Activated naive CD8-positive, alpha-beta T cell treated with anti-CD3 and anti-CD28 coated beads for 36 hours (primary cell): Measurements from ENCODE around the gene ZNF280C. TPM values are rescaled to one million over a fixed set of nuclear protein-coding genes. Genes with fewer than 3 reads are reported as not detected.

Experiments used
- DNase-seq: peaks from one replicate; pipeline ENCODE4 v3.0.0; 2021
- H3K27ac Mint-ChIP-seq: one replicate; pipeline ENCODE4 v1.8.0; 2022; ENCODE audit warnings: mild to moderate bottlenecking, moderate library complexity, mixed read lengths
- H3K27me3 Mint-ChIP-seq: one replicate; pipeline ENCODE4 v1.8.0; 2022; ENCODE audit warnings: mild to moderate bottlenecking, mixed read lengths
- H3K36me3 Mint-ChIP-seq: one replicate; pipeline ENCODE4 v1.8.0; 2021; ENCODE audit warnings: mild to moderate bottlenecking, mixed read lengths
- H3K4me1 Mint-ChIP-seq: one replicate; pipeline ENCODE4 v1.8.0; 2021; ENCODE audit warnings: mixed read lengths
- H3K4me3 Mint-ChIP-seq: one replicate; pipeline ENCODE4 v1.8.0; 2022; ENCODE audit warnings: mild to moderate bottlenecking, moderate library complexity, mixed read lengths
- H3K9me3 Mint-ChIP-seq: one replicate; pipeline ENCODE4 v1.8.0; 2022; ENCODE audit warnings: mixed read lengths
- total RNA-seq, 2 experiments: library from RNA; stranded (reverse); gene quantifications; one replicate each; pipeline ENCODE4 v1.2.3, GENCODE V29; 2021

ZNF280C gene
- total RNA-seq, 2 experiments from 2014 or later = 5.8 to 6.5 TPM

DNA sequence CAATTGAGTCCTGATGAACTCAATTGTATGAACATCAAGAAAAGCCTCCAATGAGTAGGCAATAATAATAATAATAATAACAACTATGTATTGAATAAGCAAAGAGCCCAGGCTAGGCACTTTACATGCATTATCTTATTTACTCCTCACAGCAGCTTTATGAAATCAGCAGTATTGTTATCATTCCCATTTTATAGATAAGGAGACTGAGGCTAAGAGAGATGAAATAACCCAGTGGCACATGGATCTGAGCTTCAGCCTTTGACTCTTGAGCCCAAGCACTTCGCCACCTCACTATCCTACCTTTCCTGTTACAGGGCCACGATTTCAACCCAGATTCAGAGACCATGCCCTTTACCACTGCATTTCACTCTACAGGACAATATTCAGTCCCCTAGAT is 93.8 kb downstream of the ZNF280C start:
- Mint-ChIP-seq H3K4me1 (peaks cover 48% of the 10 kb centered on the region), H3K4me3 (no peak overlapping the region), H3K36me3 (peaks cover 36% of the 10 kb centered on the region), H3K27ac (peak overlapping the region; percentile 74), H3K27me3 (no peaks in the 10 kb centered on the region), H3K9me3 (peaks cover 2% of the 10 kb centered on the region)
- no peak for DNase-seq

GRCh38 chrX:130174045-130174704 is 94.5 kb downstream of the ZNF280C start:
- Mint-ChIP-seq H3K4me3 (peak overlapping the region; percentile 90), H3K9me3 (peaks cover 2% of the 10 kb centered on the region), H3K27me3 (no peaks in the 10 kb centered on the region), H3K36me3 (peaks cover 30% of the 10 kb centered on the region), H3K4me1 (peaks cover 41% of the 10 kb centered on the region), H3K27ac (peak overlapping the region; percentile 95)
- no peak for DNase-seq

- Mint-ChIP-seq H3K36me3 (peaks cover 27% of the 10 kb centered on the region), H3K27me3 (no peaks in the 10 kb centered on the region), H3K9me3 (peaks cover 2% of the 10 kb centered on the region), H3K4me1 (peaks cover 41% of the 10 kb centered on the region), H3K4me3 (peak overlapping the region; percentile 90), H3K27ac (peak overlapping the region; percentile 95)
- DNase-seq = peak; percentile 47
Observed at GRCh38 chrX:130173190-130173895, 95.4 kb downstream of the ZNF280C start.

GRCh38 chrX:130172127-130172845 is 96.4 kb downstream of the ZNF280C start:
- no peak for DNase-seq
- Mint-ChIP-seq H3K9me3 (no peaks in the 10 kb centered on the region), H3K4me3 (peak overlapping the region; percentile 90), H3K27ac (peak overlapping the region; percentile 95), H3K36me3 (peaks cover 18% of the 10 kb centered on the region), H3K4me1 (peaks cover 38% of the 10 kb centered on the region), H3K27me3 (no peaks in the 10 kb centered on the region)

DNA sequence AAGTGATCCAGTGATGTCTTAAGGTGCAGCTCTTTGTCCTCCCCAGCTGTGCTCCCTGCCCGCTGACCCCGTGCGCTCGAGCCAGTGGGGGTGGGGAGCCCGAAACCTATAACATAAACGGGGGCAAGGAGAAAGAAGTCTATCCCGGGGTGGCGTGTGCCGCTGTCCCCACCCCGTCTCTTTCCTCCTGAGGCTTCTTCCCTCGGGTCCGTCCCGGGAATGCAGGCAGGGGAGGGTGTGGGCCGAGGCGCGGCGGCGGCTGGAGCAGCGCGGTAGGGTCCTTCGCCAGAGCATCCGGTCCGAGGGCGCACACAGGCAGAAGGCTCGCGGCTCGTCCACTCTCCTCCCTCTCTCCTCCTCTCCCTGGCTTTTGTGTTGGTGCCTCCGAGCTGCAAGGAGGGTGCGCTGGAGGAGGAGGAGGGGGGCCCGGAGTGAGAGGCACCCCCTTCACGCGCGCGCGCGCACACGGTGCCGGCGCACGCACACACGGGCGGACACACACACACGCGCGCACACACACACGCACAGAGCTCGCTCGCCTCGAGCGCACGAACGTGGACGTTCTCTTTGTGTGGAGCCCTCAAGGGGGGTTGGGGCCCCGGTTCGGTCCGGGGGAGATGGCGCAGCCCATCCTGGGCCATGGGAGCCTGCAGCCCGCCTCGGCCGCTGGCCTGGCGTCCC is 97.1 kb downstream of the ZNF280C start, which contains the start of gene RAB33A:
Gene RAB33A (plus strand): TSS at position 517 of the 681 bp plus-strand sequence. CDS start 101 bp downstream, at position 618.
- Mint-ChIP-seq H3K27ac (peak within 1 kb of the TSS; percentile 95), H3K9me3 (no peaks in the 10 kb centered on the region), H3K4me1 (peaks cover 37% of the 10 kb centered on the region), H3K4me3 (peak within 1 kb of the TSS; percentile 90), H3K36me3 (peaks cover 11% of the 10 kb centered on the region), H3K27me3 (no peaks in the 10 kb centered on the region)
- peak; percentile 47 for DNase-seq

GRCh38 chrX:130170752-130171445 is 97.8 kb downstream of the ZNF280C start:
- Mint-ChIP-seq H3K27ac (peak overlapping the region; percentile 95), H3K4me1 (peaks cover 30% of the 10 kb centered on the region), H3K4me3 (peak overlapping the region; percentile 90), H3K27me3 (no peaks in the 10 kb centered on the region), H3K9me3 (no peaks in the 10 kb centered on the region), H3K36me3 (peaks cover 7% of the 10 kb centered on the region)
- DNase-seq = peak; percentile 76

- Mint-ChIP-seq H3K4me3 (peak overlapping the region; percentile 95), H3K9me3 (no peaks in the 10 kb centered on the region), H3K36me3 (peaks cover 4% of the 10 kb centered on the region), H3K27ac (peak overlapping the region; percentile 93), H3K27me3 (no peaks in the 10 kb centered on the region), H3K4me1 (peaks cover 25% of the 10 kb centered on the region)
- DNase-seq = no peak
Observed at GRCh38 chrX:130167040-130167439, 101.7 kb downstream of the ZNF280C start.

DNA sequence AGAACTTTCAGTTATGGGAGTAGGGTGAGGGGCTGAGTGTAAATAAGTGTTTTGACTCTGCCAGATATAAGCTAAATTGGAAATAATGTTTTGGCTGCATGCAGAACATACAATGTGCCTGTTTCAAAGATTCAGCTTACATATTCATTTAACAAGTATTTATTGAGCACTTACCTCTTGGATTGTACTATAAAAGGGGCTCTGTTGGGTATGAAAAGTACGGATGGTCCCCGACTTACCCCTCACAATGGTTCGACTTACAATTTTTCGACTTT is 102.3 kb downstream of the ZNF280C start:
- peak overlapping the region; percentile 93 for H3K27ac Mint-ChIP-seq
- H3K4me3 Mint-ChIP-seq = peak overlapping the region; percentile 95
- no peaks in the 10 kb centered on the region for H3K9me3 Mint-ChIP-seq
- no peak for DNase-seq
- peaks cover 26% of the 10 kb centered on the region for H3K4me1 Mint-ChIP-seq
- H3K27me3 Mint-ChIP-seq = no peaks in the 10 kb centered on the region
- peaks cover 4% of the 10 kb centered on the region for H3K36me3 Mint-ChIP-seq

- H3K27me3 Mint-ChIP-seq = no peaks in the 10 kb centered on the region
- H3K4me1 Mint-ChIP-seq = peaks cover 26% of the 10 kb centered on the region
- peak within 1 kb of the TSS; percentile 93 for H3K27ac Mint-ChIP-seq
- peaks cover 4% of the 10 kb centered on the region for H3K36me3 Mint-ChIP-seq
- H3K9me3 Mint-ChIP-seq = no peaks in the 10 kb centered on the region
- peak; percentile 87 for DNase-seq
- H3K4me3 Mint-ChIP-seq = peak within 1 kb of the TSS; percentile 95
Observed at GRCh38 chrX:130165703-130166502, 102.8 kb downstream of the ZNF280C start, which contains the start of gene AIFM1. AIFM1 (minus strand) TSS chrX:130165841; CDS start chrX:130165656, 185 bp downstream.

GRCh38 chrX:130165181-130165702 is 103.5 kb downstream of the ZNF280C start:
- peak overlapping the region; percentile 95 for H3K4me3 Mint-ChIP-seq
- H3K4me1 Mint-ChIP-seq = peaks cover 22% of the 10 kb centered on the region
- DNase-seq = no peak
- no peaks in the 10 kb centered on the region for H3K27me3 Mint-ChIP-seq
- peak overlapping the region; percentile 93 for H3K27ac Mint-ChIP-seq
- no peaks in the 10 kb centered on the region for H3K9me3 Mint-ChIP-seq
- peaks cover 4% of the 10 kb centered on the region for H3K36me3 Mint-ChIP-seq

- Mint-ChIP-seq H3K27ac (no peak overlapping the region), H3K4me1 (peaks cover 29% of the 10 kb centered on the region), H3K36me3 (peaks cover 4% of the 10 kb centered on the region), H3K9me3 (no peaks in the 10 kb centered on the region), H3K27me3 (no peaks in the 10 kb centered on the region), H3K4me3 (peak overlapping the region; percentile 40)
- DNase-seq = no peak
Observed at GRCh38 chrX:130163398-130163797, 105.3 kb downstream of the ZNF280C start.

- Mint-ChIP-seq H3K4me1 (peaks cover 26% of the 10 kb centered on the region), H3K27ac (no peak overlapping the region), H3K27me3 (no peaks in the 10 kb centered on the region), H3K4me3 (no peak overlapping the region), H3K36me3 (peaks cover 4% of the 10 kb centered on the region), H3K9me3 (no peaks in the 10 kb centered on the region)
- DNase-seq = no peak
Observed at GRCh38 chrX:130162094-130162735, 106.5 kb downstream of the ZNF280C start.

DNA sequence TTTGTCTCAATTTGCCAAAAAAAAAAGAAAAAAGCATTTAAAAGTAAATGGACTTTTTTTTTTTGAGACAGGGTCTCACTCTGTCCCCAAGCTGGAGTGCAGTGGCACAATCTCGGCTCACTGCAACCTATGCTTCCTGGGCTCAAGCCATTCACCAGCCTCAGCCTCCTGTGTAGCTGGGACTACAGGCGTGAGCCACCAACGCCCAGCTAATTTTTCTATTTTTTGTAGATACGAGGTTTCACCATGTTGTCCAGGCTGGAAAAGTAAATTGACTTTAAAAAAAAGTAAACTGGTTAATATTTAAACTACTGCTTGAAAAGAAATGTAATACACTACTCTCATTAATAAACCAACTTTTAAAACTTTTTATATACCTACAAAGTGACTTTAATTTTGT is 108.9 kb downstream of the ZNF280C start:
- no peaks in the 10 kb centered on the region for H3K27me3 Mint-ChIP-seq

More for the DNA sequence above, 108.9 kb downstream of the ZNF280C start:
- Mint-ChIP-seq H3K4me3 (no peak overlapping the region), H3K4me1 (peaks cover 20% of the 10 kb centered on the region), H3K27ac (no peak overlapping the region), H3K9me3 (no peaks in the 10 kb centered on the region), H3K36me3 (peaks cover 4% of the 10 kb centered on the region)
- no peak for DNase-seq
